A673 (cell line): ENCODE measurements around the gene SLC40A1. TPM values are rescaled to one million over a fixed set of nuclear protein-coding genes. Genes with fewer than 3 reads are reported as not detected.

Experiments
- BruUV-seq: library from RNA; stranded (reverse); fragments of 400-500 nt; replicated peaks from 2 replicates; lab custom pipeline; 2021; lab: Mats Ljungman, UMichigan
- CTCF ChIA-PET: fragments of 300-600 bp; sonication (Branson Sonifier 250); formaldehyde crosslinking; loops from one replicate; lab custom pipeline; 2022; ENCODE audit warnings: antibody characterized with exemption; lab: Charles Lee
- POLR2A ChIA-PET: fragments of 300-600 bp; sonication (Branson Sonifier 250); formaldehyde crosslinking; loops from one replicate; lab custom pipeline; 2022; ENCODE audit warnings: antibody characterized with exemption; ENCODE audit not compliant: low non-redundant PET; lab: Charles Lee
- DNase-seq: peaks from one replicate; pipeline ENCODE4 v3.0.0-alpha.2; 2015; ENCODE audit warnings: low spot score
- H3K27ac ChIP-seq: fragments of 200-600 bp; sonication (generic); 2 replicates; pipeline ENCODE4 v1.5.1; 2016; ENCODE audit warnings: mixed run types, low read depth, mild to moderate bottlenecking, mixed read lengths, antibody characterized with exemption, low read length; ENCODE audit not compliant: poor library complexity, severe bottlenecking
- H3K27me3 ChIP-seq: fragments of 200-600 bp; sonication (generic); replicated peaks from 2 replicates; pipeline ENCODE4 v1.6.1; 2017; ENCODE audit warnings: mixed run types, low read depth, mild to moderate bottlenecking, mixed read lengths, antibody characterized with exemption, low read length; ENCODE audit not compliant: insufficient read depth, poor library complexity
- H3K36me3 ChIP-seq: fragments of 200-600 bp; sonication (generic); 2 replicates; pipeline ENCODE4 v1.6.1; 2016; ENCODE audit warnings: mixed run types, mild to moderate bottlenecking, mixed read lengths, antibody characterized with exemption, low read length; ENCODE audit not compliant: insufficient read depth, poor library complexity, severe bottlenecking
- H3K4me1 ChIP-seq: fragments of 200-600 bp; sonication (generic); 2 replicates; pipeline ENCODE4 v1.6.1; 2017; ENCODE audit warnings: mixed run types, mild to moderate bottlenecking, mixed read lengths, antibody characterized with exemption, low read length; ENCODE audit not compliant: insufficient read depth, poor library complexity, severe bottlenecking
- H3K4me3 ChIP-seq: fragments of 200-600 bp; sonication (generic); 2 replicates; pipeline ENCODE4 v1.5.1; 2016; ENCODE audit warnings: low read depth, mixed run types, mild to moderate bottlenecking, mixed read lengths, low read length; ENCODE audit not compliant: poor library complexity, severe bottlenecking
- H3K9me3 ChIP-seq: fragments of 200-600 bp; sonication (generic); 2 replicates; pipeline ENCODE4 v1.6.1; 2016; ENCODE audit warnings: mixed run types, low read depth, mild to moderate bottlenecking, mixed read lengths, antibody characterized with exemption, low read length; ENCODE audit not compliant: poor library complexity, severe bottlenecking
- EZH2 ChIP-seq: fragments of 200-600 bp; sonication (generic); IDR thresholded peaks from 2 replicates; pipeline ENCODE4 v1.6.1; 2017; ENCODE audit warnings: borderline replicate concordance, low read depth, mild to moderate bottlenecking, mixed read lengths, antibody characterized with exemption, low read length; ENCODE audit not compliant: poor library complexity, severe bottlenecking
- intact Hi-C: fragments of 100-400 bp; cut with micrococcal nuclease; formaldehyde crosslinking; loops from one replicate; pipeline ENCODE4 v1.10.0; 2022; ENCODE audit not compliant: unreplicated experiment
- total RNA-seq: library from RNA; stranded (reverse); gene quantifications from 2 replicates; pipeline ENCODE4 v1.2.3, GENCODE V29; 2021
- TF ChIP-seq, protein P1 (sequence below): fragments of 300-800, 200-600 bp; sonication (generic); conservative IDR thresholded peaks from 2 replicates; pipeline ENCODE4 v1.5.1; 2017; ENCODE audit warnings: low read depth, mild to moderate bottlenecking, antibody characterized with exemption, low read length, moderate library complexity, mixed read lengths

The SLC40A1 gene
- total RNA-seq, 1 experiment from 2014 or later: 1.9 TPM

DNA sequence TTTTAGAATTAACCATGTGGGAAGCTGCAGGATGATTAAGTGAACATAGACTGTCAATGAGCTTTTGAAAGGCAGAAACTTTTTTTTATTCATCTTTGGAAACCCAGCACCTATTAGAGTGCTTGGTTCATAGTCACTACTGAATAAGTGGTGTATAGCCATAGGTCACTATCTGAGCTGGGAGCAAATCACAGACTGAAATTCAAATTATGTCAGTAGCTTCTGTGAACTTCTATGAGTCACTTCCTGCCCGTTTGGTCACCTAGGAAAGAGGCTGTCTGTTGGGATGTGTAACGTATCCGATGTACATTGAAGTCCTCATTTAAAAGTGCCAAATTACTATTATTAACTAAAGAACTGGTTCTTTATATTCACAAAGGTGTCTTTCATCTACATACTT lies 20.5 kb upstream of the SLC40A1 start:
- ChIA-PET POLR2A (no interaction called here), CTCF (no interaction called here)
- no peaks in the 10 kb centered on the region for H3K36me3 ChIP-seq
- no peaks in the 10 kb centered on the region for H3K9me3 ChIP-seq
- no peak overlapping the region for H3K4me3 ChIP-seq
- H3K27me3 ChIP-seq: no peaks in the 10 kb centered on the region
- H3K27ac ChIP-seq: no peak overlapping the region
- DNase-seq: peak; percentile 52
- no peaks in the 10 kb centered on the region for H3K4me1 ChIP-seq
- BruUV-seq: no TSS peak
- no peak for TF ChIP-seq EZH2
- TF ChIP-seq, protein P1, sequence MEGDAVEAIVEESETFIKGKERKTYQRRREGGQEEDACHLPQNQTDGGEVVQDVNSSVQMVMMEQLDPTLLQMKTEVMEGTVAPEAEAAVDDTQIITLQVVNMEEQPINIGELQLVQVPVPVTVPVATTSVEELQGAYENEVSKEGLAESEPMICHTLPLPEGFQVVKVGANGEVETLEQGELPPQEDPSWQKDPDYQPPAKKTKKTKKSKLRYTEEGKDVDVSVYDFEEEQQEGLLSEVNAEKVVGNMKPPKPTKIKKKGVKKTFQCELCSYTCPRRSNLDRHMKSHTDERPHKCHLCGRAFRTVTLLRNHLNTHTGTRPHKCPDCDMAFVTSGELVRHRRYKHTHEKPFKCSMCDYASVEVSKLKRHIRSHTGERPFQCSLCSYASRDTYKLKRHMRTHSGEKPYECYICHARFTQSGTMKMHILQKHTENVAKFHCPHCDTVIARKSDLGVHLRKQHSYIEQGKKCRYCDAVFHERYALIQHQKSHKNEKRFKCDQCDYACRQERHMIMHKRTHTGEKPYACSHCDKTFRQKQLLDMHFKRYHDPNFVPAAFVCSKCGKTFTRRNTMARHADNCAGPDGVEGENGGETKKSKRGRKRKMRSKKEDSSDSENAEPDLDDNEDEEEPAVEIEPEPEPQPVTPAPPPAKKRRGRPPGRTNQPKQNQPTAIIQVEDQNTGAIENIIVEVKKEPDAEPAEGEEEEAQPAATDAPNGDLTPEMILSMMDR: no peak
- intact Hi-C loops: no loop called here

DNA sequence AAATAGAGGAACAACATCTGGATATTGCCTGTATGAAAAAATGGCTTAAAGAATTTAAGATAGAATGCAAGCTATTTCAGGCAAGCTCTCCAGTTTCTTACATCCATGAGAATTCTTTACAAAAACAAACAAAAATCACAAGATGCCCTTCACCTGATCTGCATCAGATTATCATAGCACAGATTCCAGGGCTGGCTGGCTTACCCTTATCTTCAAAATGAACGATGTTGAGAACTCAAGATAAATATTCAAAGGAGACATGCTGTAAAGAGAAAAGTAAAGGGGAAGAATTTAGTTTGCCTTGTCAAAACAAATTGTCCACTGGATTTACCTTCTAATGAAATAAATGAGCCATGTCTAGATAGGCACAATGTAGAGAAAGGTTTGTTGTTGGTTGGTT lies 18.7 kb upstream of the SLC40A1 start:
- ChIA-PET POLR2A (interaction anchor here (0.6 to 0.7 kb wide), 2 partner anchors 9 to 96 kb away, joined by 3 to 4 read pairs; no protein-coding TSS in a partner anchor), CTCF (no interaction called here)
- H3K4me1 ChIP-seq: no peaks in the 10 kb centered on the region
- TF ChIP-seq EZH2: no peak
- TF ChIP-seq, protein P1: no peak
- no peaks in the 10 kb centered on the region for H3K36me3 ChIP-seq
- intact Hi-C loops: no loop called here
- H3K27me3 ChIP-seq: no peaks in the 10 kb centered on the region
- BruUV-seq: no TSS peak
- no peak overlapping the region for H3K27ac ChIP-seq
- no peak for DNase-seq
- H3K4me3 ChIP-seq: no peak overlapping the region
- no peaks in the 10 kb centered on the region for H3K9me3 ChIP-seq

DNA sequence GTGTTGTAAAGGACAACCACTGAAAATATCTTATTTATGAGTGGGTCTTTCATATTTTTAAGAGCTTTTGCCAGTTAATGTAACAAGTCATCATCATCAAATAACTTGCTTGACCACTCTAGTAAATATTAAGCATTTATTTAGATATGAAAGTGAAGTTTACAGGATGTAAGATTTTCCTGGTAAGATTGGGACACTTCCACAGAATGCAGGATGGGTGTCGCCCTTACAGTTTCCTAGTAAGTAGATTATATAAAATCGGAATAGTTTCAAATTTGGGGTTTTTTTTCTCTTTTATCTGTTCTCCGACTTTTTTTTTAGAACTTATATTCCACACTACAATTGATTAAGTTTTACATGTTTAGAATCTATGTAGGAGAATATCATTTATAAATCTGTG lies 14.8 kb upstream of the SLC40A1 start:
- H3K36me3 ChIP-seq: no peaks in the 10 kb centered on the region
- no peaks in the 10 kb centered on the region for H3K27me3 ChIP-seq
- no peak overlapping the region for H3K4me3 ChIP-seq
- no peaks in the 10 kb centered on the region for H3K4me1 ChIP-seq
- BruUV-seq: no TSS peak
- intact Hi-C loops: no loop called here
- DNase-seq: no peak
- ChIA-PET POLR2A (no interaction called here), CTCF (no interaction called here)
- no peaks in the 10 kb centered on the region for H3K9me3 ChIP-seq
- no peak overlapping the region for H3K27ac ChIP-seq
- TF ChIP-seq EZH2: no peak
- TF ChIP-seq, protein P1: no peak
